AG04449 (cell line): ENCODE measurements around the gene KLF1.
A peak's percentile ranks its signal among the peaks of the same experiment; 100 is the strongest.

Experiments used
- CTCF ChIA-PET: fragments of 350-600 bp; formaldehyde crosslinking; extraction: SDS; loops from one replicate; lab custom pipeline; 2021; ENCODE audit warnings: antibody characterized with exemption; lab: Yijun Ruan, JAX
- POLR2A ChIA-PET: fragments of 400-600, 350-600 bp; formaldehyde crosslinking; extraction: SDS; loops from one replicate; lab custom pipeline; 2020; ENCODE audit warnings: antibody characterized with exemption, inconsistent platforms; lab: Yijun Ruan, JAX
- DNase-seq: peaks from one replicate; pipeline ENCODE4 v3.0.0-alpha.2; 2010; ENCODE audit warnings: low read depth, low spot score
- H3K4me3 ChIP-seq: 2 replicates; pipeline ENCODE4 v1.5.1; 2011; ENCODE audit warnings: low read depth, mild to moderate bottlenecking, control low read depth, low read length
- CTCF ChIP-seq: IDR thresholded peaks from one replicate; pipeline ENCODE4 v1.5.1; 2011; ENCODE audit warnings: mild to moderate bottlenecking, moderate library complexity, low read length, control low read depth, inconsistent platforms; ENCODE audit not compliant: insufficient read depth; ENCODE audit errors: missing control alignments

Gene KLF1

GRCh38 chr19:12838182-12838885, 48.7 kb downstream of the KLF1 start, which contains the start of gene MAST1:
TSS of gene MAST1 (plus strand) at chr19:12838515. CDS start at chr19:12838573, 58 bp downstream.
- no peak within 1 kb of the TSS for H3K4me3 ChIP-seq
- no peak for DNase-seq
- peak; percentile 38 for TF ChIP-seq CTCF
- ChIA-PET POLR2A (no interaction called here), CTCF (interaction anchor here (1.8 kb wide), 1 partner anchor 72 kb away, joined by 7 read pairs; no protein-coding TSS in a partner anchor)

GRCh38 chr19:12837225-12837624, 49.8 kb downstream of the KLF1 start:
- ChIA-PET POLR2A (interaction anchor here (0.6 kb wide), 2 partner anchors 68 to 282 kb away, joined by 3 read pairs; no protein-coding TSS in a partner anchor), CTCF (interaction anchor here (0.8 to 1.8 kb wide), 9 partner anchors 12 to 79 kb away, joined by 3 to 8 read pairs (median 4); no protein-coding TSS in a partner anchor)
- no peak for TF ChIP-seq CTCF
- no peak overlapping the region for H3K4me3 ChIP-seq
- no peak for DNase-seq

GRCh38 chr19:12836529-12836863, 50.5 kb downstream of the KLF1 start:
- ChIA-PET CTCF (interaction anchor here (0.8 to 1.8 kb wide), 7 partner anchors 11 to 79 kb away, joined by 3 to 8 read pairs (median 4); no protein-coding TSS in a partner anchor), POLR2A (no interaction called here)
- no peak for DNase-seq
- no peak overlapping the region for H3K4me3 ChIP-seq
- TF ChIP-seq CTCF, result no peak

- CTCF ChIA-PET, result interaction anchor here (0.8 to 1.5 kb wide), 5 partner anchors 9 to 159 kb away, joined by 4 to 6 read pairs (median 4); no protein-coding TSS in a partner anchor
- H3K4me3 ChIP-seq, result no peak overlapping the region
Measured at GRCh38 chr19:12834976-12835757, 51.8 kb downstream of the KLF1 start.

GRCh38 chr19:12834566-12834943, 52.4 kb downstream of the KLF1 start, which contains the start of gene RTBDN:
TSS of gene RTBDN (minus strand) at chr19:12834579. CDS start at chr19:12829979, 4,600 bp downstream.
- DNase-seq, result no peak
- ChIA-PET POLR2A (no interaction called here), CTCF (interaction anchor here (0.7 to 1.5 kb wide), 6 partner anchors 8 to 79 kb away, joined by 3 to 6 read pairs (median 4); no protein-coding TSS in a partner anchor)
- H3K4me3 ChIP-seq, result peak within 1 kb of the TSS; percentile 52
- no peak for TF ChIP-seq CTCF

More at GRCh38 chr19:12834976-12835757, 51.8 kb downstream of the KLF1 start:
- no peak for DNase-seq
- TF ChIP-seq CTCF, result no peak
- POLR2A ChIA-PET, result no interaction called here
